Type B pancreatic cell (in vitro differentiated cells): ENCODE results near the gene SLC29A2. TPM values are rescaled to one million over a fixed set of nuclear protein-coding genes. Genes with fewer than 3 reads are reported as not detected.

Source experiments
- DNase-seq: peaks from one replicate; pipeline ENCODE4 v3.0.0; 2021; ENCODE audit warnings: mixed read lengths; ENCODE audit not compliant: unreplicated experiment; ENCODE audit errors: extremely low spot score
- H3K27ac Mint-ChIP-seq: 2 replicates; pipeline ENCODE4 v1.8.0; 2021; ENCODE audit warnings: mild to moderate bottlenecking, mixed read lengths
- H3K27me3 Mint-ChIP-seq: 2 replicates; pipeline ENCODE4 v1.8.0; 2021; ENCODE audit warnings: mixed read lengths
- H3K36me3 Mint-ChIP-seq: 2 replicates; pipeline ENCODE4 v1.8.0; 2021; ENCODE audit warnings: mixed read lengths
- H3K4me1 Mint-ChIP-seq: one replicate; pipeline ENCODE4 v1.8.0; 2021; ENCODE audit warnings: mixed read lengths; ENCODE audit not compliant: unreplicated experiment
- H3K4me3 Mint-ChIP-seq: 2 replicates; pipeline ENCODE4 v1.8.0; 2021; ENCODE audit warnings: mild to moderate bottlenecking, mixed read lengths
- H3K9me3 Mint-ChIP-seq: 2 replicates; pipeline ENCODE4 v1.8.0; 2021; ENCODE audit warnings: mixed read lengths
- CTCF ChIP-seq: fragments of 200-600 bp; sonication (generic); conservative IDR thresholded peaks from 2 replicates; pipeline ENCODE4 v1.5.0; 2021; ENCODE audit warnings: antibody characterized with exemption, mild to moderate bottlenecking
- total RNA-seq: library from RNA; stranded (reverse); gene quantifications from 2 replicates; pipeline ENCODE4 v1.2.1, GENCODE V29; 2021; ENCODE audit warnings: low replicate concordance

SLC29A2 gene
- total RNA-seq, 1 donor from 2014 or later, result 22.2 TPM

DNA sequence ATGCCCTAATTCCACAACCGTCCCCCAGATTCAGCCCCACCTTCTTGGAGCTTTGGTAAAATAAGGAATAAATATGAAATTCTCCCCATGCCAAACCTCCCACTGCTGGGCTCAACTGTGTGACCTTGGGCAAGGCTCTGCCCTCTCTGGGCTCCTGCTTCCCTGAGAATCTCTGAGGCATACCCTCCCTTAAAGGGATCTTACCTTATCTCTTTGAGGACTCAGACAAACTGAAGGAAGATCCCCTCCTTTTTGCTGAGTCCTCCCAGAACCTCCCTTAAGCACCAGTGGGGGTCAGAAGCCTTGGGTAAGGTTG is 57.4 kb downstream of the SLC29A2 start:
- H3K4me1 Mint-ChIP-seq, result peaks cover 27% of the 10 kb centered on the region
- peaks cover 7% of the 10 kb centered on the region for H3K27me3 Mint-ChIP-seq
- no peak for TF ChIP-seq CTCF
- H3K36me3 Mint-ChIP-seq, result no peaks in the 10 kb centered on the region
- no peak for DNase-seq
- H3K27ac Mint-ChIP-seq, result peak overlapping the region; percentile 77
- H3K9me3 Mint-ChIP-seq, result no peaks in the 10 kb centered on the region
- peak overlapping the region; percentile 93 for H3K4me3 Mint-ChIP-seq

DNA sequence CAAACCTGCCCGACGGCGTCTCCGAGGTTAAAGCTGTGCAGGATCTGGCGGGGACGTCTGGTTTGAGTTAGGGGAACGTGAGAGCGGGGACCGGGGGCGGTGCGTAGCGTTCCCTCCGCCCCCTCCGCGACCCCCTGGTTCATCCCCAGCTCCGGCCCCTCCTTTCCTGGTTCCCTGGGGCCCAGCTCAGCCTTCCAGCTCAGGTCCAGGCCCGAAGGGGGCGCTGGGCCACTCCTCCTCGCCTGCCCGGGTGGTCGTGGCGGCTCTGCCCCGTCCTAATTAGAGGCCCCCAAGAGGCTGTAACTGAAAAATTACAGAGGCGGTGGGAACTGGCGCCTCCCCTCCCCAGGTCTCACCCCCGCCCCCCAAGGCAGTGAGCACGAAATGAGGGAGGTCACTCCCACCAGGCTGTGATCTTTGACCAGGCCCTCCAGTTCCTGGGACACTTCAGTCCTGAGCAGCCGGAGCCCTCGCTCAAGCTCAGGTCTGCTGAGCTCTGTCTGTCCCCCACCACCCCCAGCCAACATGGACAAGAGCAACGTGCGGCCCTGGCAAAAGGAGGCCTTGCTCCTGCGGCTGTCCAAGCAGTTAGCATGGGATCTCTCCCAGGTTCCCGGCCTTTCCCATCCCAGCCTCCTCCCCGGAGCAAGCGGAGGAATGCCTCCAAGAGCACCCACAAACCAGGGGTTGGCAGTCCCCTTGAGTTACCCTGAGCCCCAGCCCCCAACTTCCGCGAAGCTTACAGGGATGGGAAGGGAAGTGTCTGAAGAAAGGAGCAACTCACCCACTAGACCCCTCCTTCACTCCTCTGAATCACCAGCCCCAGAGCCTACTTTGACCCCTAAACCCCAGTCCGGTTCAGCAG is 58.0 kb downstream of the SLC29A2 start:
- Mint-ChIP-seq H3K4me3 (peak overlapping the region; percentile 93), H3K36me3 (no peaks in the 10 kb centered on the region), H3K9me3 (no peaks in the 10 kb centered on the region), H3K27ac (peak overlapping the region; percentile 77), H3K4me1 (peaks cover 21% of the 10 kb centered on the region), H3K27me3 (peaks cover 9% of the 10 kb centered on the region)
- DNase-seq, result peak; percentile 86
- TF ChIP-seq CTCF, result peak; percentile 52

DNA sequence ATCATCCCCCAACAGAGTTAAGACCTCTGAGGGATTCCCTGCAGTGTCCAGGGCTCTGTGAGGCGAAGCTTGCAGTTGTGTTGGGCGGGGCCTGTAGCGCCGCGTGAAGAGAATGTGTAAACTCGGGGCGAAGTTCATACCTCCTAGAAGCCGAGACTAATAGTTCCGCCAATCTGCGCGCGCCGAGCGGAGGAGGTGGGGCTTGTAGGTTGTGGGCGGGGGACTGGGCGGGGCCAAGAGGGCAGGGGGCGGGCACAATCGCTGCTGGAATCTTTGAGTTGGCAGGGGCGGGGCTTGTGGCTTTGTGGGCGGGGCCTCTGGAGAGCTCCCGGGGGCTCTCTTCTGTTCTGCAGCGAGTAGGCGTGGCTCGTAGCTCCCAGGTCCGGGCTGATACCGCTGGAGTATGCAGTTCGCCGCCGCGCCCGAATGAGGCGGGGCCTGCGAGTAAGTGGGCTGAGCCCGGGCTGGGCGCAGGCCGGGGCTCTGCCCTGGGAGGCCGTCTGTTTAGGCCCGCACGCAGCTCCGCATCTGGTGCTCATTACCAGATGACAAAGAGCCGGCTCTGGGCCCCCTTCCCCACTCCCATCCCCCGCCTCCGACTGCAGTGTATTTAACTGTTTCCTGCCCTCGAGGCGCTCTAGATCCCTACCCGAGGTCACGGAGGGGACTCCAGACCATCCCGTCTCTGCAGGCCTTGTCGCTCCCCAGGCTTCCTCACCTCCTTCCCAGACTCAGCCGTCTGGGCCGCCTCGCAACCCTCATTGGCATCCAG is 58.8 kb downstream of the SLC29A2 start:
- H3K27me3 Mint-ChIP-seq, result peaks cover 9% of the 10 kb centered on the region
- H3K9me3 Mint-ChIP-seq, result no peaks in the 10 kb centered on the region
- H3K4me1 Mint-ChIP-seq, result peaks cover 15% of the 10 kb centered on the region
- TF ChIP-seq CTCF, result no peak
- H3K36me3 Mint-ChIP-seq, result no peaks in the 10 kb centered on the region
- H3K4me3 Mint-ChIP-seq, result peak overlapping the region; percentile 93
- peak; percentile 99 for DNase-seq
- peak overlapping the region; percentile 95 for H3K27ac Mint-ChIP-seq

Other genes with a start within 250 kb of the SLC29A2 start
- gene KLC2, start 114.1 kb downstream of the SLC29A2 start, total RNA-seq, result 31.1 and 49.6 TPM in 2 replicates
- gene RAB1B, start 103.1 kb downstream of the SLC29A2 start, total RNA-seq, result 96.4 and 122 TPM in 2 replicates
- 21.3 and 23.2 TPM in 2 replicates for gene CNIH2, start 93.6 kb downstream of the SLC29A2 start, total RNA-seq
- 87.0 and 133 TPM in 2 replicates for gene YIF1A, start 82.6 kb downstream of the SLC29A2 start, total RNA-seq
- gene TMEM151A, start 79.9 kb downstream of the SLC29A2 start, total RNA-seq, result 2.1 and 2.6 TPM in 2 replicates
- gene CD248, start 54.7 kb downstream of the SLC29A2 start, total RNA-seq, result 0.76 and 31.9 TPM in 2 replicates
- gene RIN1, start 35.3 kb downstream of the SLC29A2 start, total RNA-seq, result 2.8 and 9.5 TPM in 2 replicates
- gene BRMS1, start 26.7 kb downstream of the SLC29A2 start, total RNA-seq, result 35.1 and 42.4 TPM in 2 replicates
- 16.0 and 31.9 TPM in 2 replicates for gene B4GAT1, start 24.1 kb downstream of the SLC29A2 start, total RNA-seq
- gene NPAS4, start 49.3 kb upstream of the SLC29A2 start, total RNA-seq, result 0.14 and 0.77 TPM in 2 replicates
- 53.0 and 69.8 TPM in 2 replicates for gene MRPL11, start 67.1 kb upstream of the SLC29A2 start, total RNA-seq
- 17.9 and 25.0 TPM in 2 replicates for gene PELI3, start 95.1 kb upstream of the SLC29A2 start, total RNA-seq
- gene DPP3, start 108.7 kb upstream of the SLC29A2 start, total RNA-seq, result 42.7 and 44.0 TPM in 2 replicates
- gene BBS1, start 138.9 kb upstream of the SLC29A2 start, total RNA-seq, result 43.1 and 71.8 TPM in 2 replicates
- gene ZDHHC24, start 174.3 kb upstream of the SLC29A2 start, total RNA-seq, result 8.7 and 12.7 TPM in 2 replicates
- 0.57 and 2.6 TPM in 2 replicates for gene ACTN3, start 175.1 kb upstream of the SLC29A2 start, total RNA-seq
- 10.1 TPM in 1 of 2 replicates, not detected in the other for gene CTSF, start 196.8 kb upstream of the SLC29A2 start, total RNA-seq
- 0.94 and 1.1 TPM in 2 replicates for gene CCDC87, start 221.3 kb upstream of the SLC29A2 start, total RNA-seq
- gene CCS, start 221.4 kb upstream of the SLC29A2 start, total RNA-seq, result 40.9 and 58.0 TPM in 2 replicates
- 106 and 128 TPM in 2 replicates for gene RBM14, start 244.9 kb upstream of the SLC29A2 start, total RNA-seq